SU-DHL-6 (cell line): ENCODE data around the gene NIPSNAP2.

Source experiments
- H2AFZ ChIP-seq: fragments of 200-600 bp; sonication (generic); 2 replicates; pipeline ENCODE4 v1.6.1; 2014; ENCODE audit warnings: low read depth, mild to moderate bottlenecking, moderate library complexity, mixed read lengths, antibody characterized with exemption, low read length; ENCODE audit not compliant: severe bottlenecking
- H3F3A ChIP-seq: fragments of 200-600 bp; shearing (Covaris generic); 2 replicates; pipeline ENCODE4 v1.6.0; 2016; ENCODE audit warnings: antibody characterized with exemption, mild to moderate bottlenecking; ENCODE audit not compliant: insufficient read depth
- H3K27ac ChIP-seq: fragments of 200-600 bp; sonication (generic); 2 replicates; pipeline ENCODE4 v1.5.1; 2016; ENCODE audit warnings: low read depth, mild to moderate bottlenecking, low read length, moderate library complexity, mixed read lengths
- H3K27me3 ChIP-seq: fragments of 200-600 bp; sonication (generic), shearing (Covaris generic); 2 replicates; pipeline ENCODE4 v1.6.0; 2014; ENCODE audit warnings: mild to moderate bottlenecking, low read length
- H3K36me3 ChIP-seq: fragments of 200-600 bp; sonication (generic); 2 replicates; pipeline ENCODE4 v1.6.1; 2014; ENCODE audit warnings: mild to moderate bottlenecking, low read length, mixed read lengths
- H3K4me2 ChIP-seq: fragments of 300-600, 200-600 bp; shearing (Covaris generic), sonication (generic); 2 replicates; pipeline ENCODE4 v1.6.0; 2014; ENCODE audit warnings: low read length, low read depth, mild to moderate bottlenecking; ENCODE audit not compliant: poor library complexity, severe bottlenecking
- H3K4me3 ChIP-seq: fragments of 200-600 bp; sonication (generic); 2 replicates; pipeline ENCODE4 v1.5.1; 2014; ENCODE audit warnings: antibody characterized with exemption, low read length, mild to moderate bottlenecking, mixed read lengths; ENCODE audit not compliant: insufficient read depth, poor library complexity, severe bottlenecking
- H3K79me2 ChIP-seq: fragments of 200-600 bp; sonication (generic); 2 replicates; pipeline ENCODE4 v1.6.1; 2014; ENCODE audit warnings: mild to moderate bottlenecking, low read length, moderate library complexity; ENCODE audit not compliant: insufficient read depth
- H3K9ac ChIP-seq: fragments of 200-600 bp; sonication (generic); 2 replicates; pipeline ENCODE4 v1.7.0; 2014; ENCODE audit warnings: mild to moderate bottlenecking, low read length
- H3K9me2 ChIP-seq: fragments of 200-600 bp; sonication (generic); replicated peaks from 2 replicates; pipeline ENCODE4 v1.6.1; 2014; ENCODE audit warnings: low read length; ENCODE audit not compliant: insufficient read depth
- H3K9me3 ChIP-seq: fragments of 200-600 bp; sonication (generic); 2 replicates; pipeline ENCODE4 v1.6.1; 2014; ENCODE audit warnings: low read length, mixed read lengths; ENCODE audit not compliant: insufficient read depth
- H4K20me1 ChIP-seq: fragments of 200-600 bp; sonication (generic); 2 replicates; pipeline ENCODE4 v1.6.1; 2014; ENCODE audit warnings: low read depth, mild to moderate bottlenecking, antibody characterized with exemption, low read length, moderate library complexity, mixed read lengths
- EZH2phosphoT487 ChIP-seq: fragments of 200-600 bp; sonication (generic), shearing (Covaris generic); conservative IDR thresholded peaks from 2 replicates; pipeline ENCODE4 v1.6.1; 2018; ENCODE audit warnings: mild to moderate bottlenecking, antibody characterized with exemption, low read length, moderate library complexity, mixed read lengths
- TF ChIP-seq, protein P1 (sequence below): fragments of 200-600 bp; sonication (generic); IDR thresholded peaks from one replicate; pipeline ENCODE4 v1.5.1; 2017; ENCODE audit warnings: antibody characterized with exemption, mild to moderate bottlenecking, low read length, moderate library complexity; ENCODE audit not compliant: insufficient read depth, poor library complexity, severe bottlenecking

Gene NIPSNAP2

DNA sequence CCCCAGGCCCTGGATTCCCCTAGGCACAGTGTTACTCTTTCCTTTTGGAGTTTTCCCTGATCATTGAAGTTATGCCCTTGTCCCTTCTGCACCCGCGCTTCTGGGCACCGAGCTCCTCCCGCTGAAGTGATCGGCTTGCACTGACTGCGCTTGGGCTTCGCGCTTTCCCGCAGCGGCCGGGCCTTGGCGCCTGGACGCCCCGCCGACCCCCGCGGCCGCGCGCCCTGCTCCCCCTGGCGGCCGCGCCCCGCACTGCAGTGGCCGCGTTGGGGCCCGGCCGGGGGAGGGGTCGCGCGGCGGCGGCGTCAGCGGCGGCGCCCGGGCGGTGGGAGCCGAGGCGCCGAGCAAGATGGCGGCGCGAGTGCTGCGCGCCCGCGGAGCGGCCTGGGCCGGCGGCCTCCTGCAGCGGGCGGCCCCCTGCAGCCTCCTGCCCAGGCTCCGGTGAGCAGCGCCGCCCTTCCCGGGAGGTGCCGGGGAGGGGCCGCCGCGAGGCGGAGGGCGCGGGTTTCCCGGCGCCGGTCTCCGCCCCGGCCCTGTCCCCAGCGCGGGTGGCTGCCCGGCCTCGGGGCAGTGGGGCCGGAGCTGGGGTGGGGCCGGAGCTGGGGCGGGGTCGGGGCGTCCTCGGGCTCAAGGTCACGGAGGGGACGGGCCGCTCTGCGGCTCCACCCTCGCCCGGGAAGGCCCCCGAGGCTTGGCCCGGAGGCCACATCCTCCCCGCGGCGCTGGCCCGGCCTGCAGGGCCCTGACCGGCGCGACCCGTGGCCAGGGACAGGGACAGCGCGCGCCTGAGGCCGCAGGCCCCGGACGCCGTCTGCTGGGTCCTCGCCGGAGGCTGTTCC lies at the start of gene NIPSNAP2:
Gene NIPSNAP2, plus strand, starts transcription at position 325 of the 839 bp plus-strand sequence. Its CDS starts 25 bp downstream, at position 350.
- H3K4me3 ChIP-seq = peak within 1 kb of the TSS; percentile 94
- H3K9ac ChIP-seq = peak within 1 kb of the TSS; percentile 88
- H3F3A ChIP-seq = peaks cover 15% of the 10 kb centered on the region
- peak within 1 kb of the TSS; percentile 100 for H2AFZ ChIP-seq
- no peaks in the 10 kb centered on the region for H3K9me3 ChIP-seq
- no peaks in the 10 kb centered on the region for H3K27me3 ChIP-seq
- no peaks in the 10 kb centered on the region for H3K9me2 ChIP-seq
- peak within 1 kb of the TSS; percentile 72 for H3K4me2 ChIP-seq
- H3K27ac ChIP-seq = peak within 1 kb of the TSS; percentile 69
- H3K36me3 ChIP-seq = no peaks in the 10 kb centered on the region
- H4K20me1 ChIP-seq = no peaks in the 10 kb centered on the region
- TF ChIP-seq, protein P1, sequence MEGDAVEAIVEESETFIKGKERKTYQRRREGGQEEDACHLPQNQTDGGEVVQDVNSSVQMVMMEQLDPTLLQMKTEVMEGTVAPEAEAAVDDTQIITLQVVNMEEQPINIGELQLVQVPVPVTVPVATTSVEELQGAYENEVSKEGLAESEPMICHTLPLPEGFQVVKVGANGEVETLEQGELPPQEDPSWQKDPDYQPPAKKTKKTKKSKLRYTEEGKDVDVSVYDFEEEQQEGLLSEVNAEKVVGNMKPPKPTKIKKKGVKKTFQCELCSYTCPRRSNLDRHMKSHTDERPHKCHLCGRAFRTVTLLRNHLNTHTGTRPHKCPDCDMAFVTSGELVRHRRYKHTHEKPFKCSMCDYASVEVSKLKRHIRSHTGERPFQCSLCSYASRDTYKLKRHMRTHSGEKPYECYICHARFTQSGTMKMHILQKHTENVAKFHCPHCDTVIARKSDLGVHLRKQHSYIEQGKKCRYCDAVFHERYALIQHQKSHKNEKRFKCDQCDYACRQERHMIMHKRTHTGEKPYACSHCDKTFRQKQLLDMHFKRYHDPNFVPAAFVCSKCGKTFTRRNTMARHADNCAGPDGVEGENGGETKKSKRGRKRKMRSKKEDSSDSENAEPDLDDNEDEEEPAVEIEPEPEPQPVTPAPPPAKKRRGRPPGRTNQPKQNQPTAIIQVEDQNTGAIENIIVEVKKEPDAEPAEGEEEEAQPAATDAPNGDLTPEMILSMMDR = no peak
- no peak for TF ChIP-seq EZH2phosphoT487
- H3K79me2 ChIP-seq = no peaks in the 10 kb centered on the region

DNA sequence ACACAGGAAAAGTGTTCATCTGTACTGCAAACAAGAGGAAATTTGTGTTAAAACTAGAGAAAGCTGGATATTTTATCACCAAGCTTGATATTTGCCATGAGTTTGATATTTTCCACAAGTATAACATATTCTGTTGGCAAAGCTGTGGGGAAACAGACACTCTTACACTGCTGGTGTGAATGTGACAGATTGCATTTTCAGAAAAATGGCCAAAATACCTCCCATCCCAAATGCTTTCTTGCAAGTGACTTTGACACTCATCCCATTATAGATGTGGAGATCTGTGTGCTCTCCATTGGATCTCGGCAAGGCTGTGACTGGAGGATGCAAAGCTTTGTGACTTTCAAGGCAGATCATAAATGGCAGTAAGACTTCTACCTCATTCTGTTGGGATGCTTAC lies 46.6 kb upstream of the NIPSNAP2 start:
- H3K9ac ChIP-seq = no peak overlapping the region
- H3K79me2 ChIP-seq = no peaks in the 10 kb centered on the region
- H3K36me3 ChIP-seq = no peaks in the 10 kb centered on the region
- no peak overlapping the region for H3K4me2 ChIP-seq
- no peaks in the 10 kb centered on the region for H4K20me1 ChIP-seq
- H3F3A ChIP-seq = no peaks in the 10 kb centered on the region
- TF ChIP-seq EZH2phosphoT487 = no peak
- TF ChIP-seq, protein P1 = no peak
- no peaks in the 10 kb centered on the region for H3K9me2 ChIP-seq
- H2AFZ ChIP-seq = no peak overlapping the region
- no peaks in the 10 kb centered on the region for H3K9me3 ChIP-seq
- no peak overlapping the region for H3K27ac ChIP-seq
- no peak overlapping the region for H3K4me3 ChIP-seq
- H3K27me3 ChIP-seq = no peaks in the 10 kb centered on the region

DNA sequence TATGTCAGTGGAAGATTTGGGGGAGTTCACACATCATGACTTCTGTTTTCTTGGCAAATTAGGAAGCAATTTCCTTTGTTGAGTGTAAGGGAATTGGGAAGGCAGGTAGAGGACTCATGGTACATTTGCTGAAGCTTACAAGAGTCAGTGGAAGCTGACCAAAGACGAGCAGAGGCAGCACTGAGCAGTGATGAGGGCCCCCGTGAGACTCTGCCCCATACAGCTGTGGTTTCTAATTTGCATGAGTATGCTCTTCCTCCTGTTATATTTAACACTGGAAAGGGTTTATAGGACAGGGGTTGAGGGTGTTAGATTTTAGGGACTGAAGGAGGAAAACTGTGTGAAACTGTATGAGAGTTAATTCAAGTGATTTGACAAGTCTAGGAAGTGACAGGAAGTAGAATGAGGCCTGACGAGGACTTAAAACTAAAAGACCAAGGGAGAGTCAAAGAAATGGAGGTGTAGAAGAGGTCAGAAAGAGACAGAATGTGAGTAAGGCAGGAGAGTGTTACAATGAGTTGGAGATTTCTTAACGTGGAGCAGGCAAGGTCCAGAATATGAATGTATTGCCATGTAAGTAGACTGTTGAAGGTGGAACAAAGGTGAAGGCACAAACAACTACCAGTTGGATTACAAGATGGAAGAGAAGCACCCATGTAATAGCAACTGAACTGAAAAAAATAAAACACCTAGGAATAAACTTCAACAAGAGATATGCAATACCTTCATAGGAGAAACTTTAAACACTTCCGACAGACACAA lies 36.2 kb upstream of the NIPSNAP2 start:
- no peaks in the 10 kb centered on the region for H3F3A ChIP-seq
- no peak overlapping the region for H3K9ac ChIP-seq
- no peaks in the 10 kb centered on the region for H3K9me3 ChIP-seq
- TF ChIP-seq, protein P1 = no peak
- no peak for TF ChIP-seq EZH2phosphoT487
- H3K79me2 ChIP-seq = no peaks in the 10 kb centered on the region
- H3K27ac ChIP-seq = peak overlapping the region; percentile 35
- no peaks in the 10 kb centered on the region for H3K9me2 ChIP-seq
- H3K36me3 ChIP-seq = no peaks in the 10 kb centered on the region
- H3K27me3 ChIP-seq = no peaks in the 10 kb centered on the region
- H3K4me2 ChIP-seq = peak overlapping the region; percentile 35
- H4K20me1 ChIP-seq = no peaks in the 10 kb centered on the region
- H2AFZ ChIP-seq = peak overlapping the region; percentile 37
- no peak overlapping the region for H3K4me3 ChIP-seq
